SK-N-SH treated with all-trans-retinoic acid at 6 μM for 48 hours (cell line): Measurements from ENCODE around the gene WNK1.

Experiments used
- ARNTL ChIP-seq: fragments of 450-650 bp; formaldehyde crosslinking; IDR thresholded peaks from 2 replicates; pipeline ENCODE4 v1.5.0; 2020; ENCODE audit warnings: low read depth, mild to moderate bottlenecking, moderate library complexity, borderline replicate concordance
- BACH2 ChIP-seq: fragments of 250-450 bp; sonication (Bioruptor Pico); IDR thresholded peaks from 2 replicates; pipeline ENCODE4 v1.9.0; 2021; ENCODE audit warnings: mild to moderate bottlenecking, borderline replicate concordance
- PATZ1 ChIP-seq: fragments of 250-450 bp; sonication (Bioruptor Pico); IDR thresholded peaks from 2 replicates; pipeline ENCODE4 v1.8.0; 2020; ENCODE audit warnings: mild to moderate bottlenecking, moderate library complexity, borderline replicate concordance
- SNAI2 ChIP-seq: fragments of 250-450 bp; sonication (Bioruptor Pico); IDR thresholded peaks from 2 replicates; pipeline ENCODE4 v1.5.0; 2020; ENCODE audit warnings: mild to moderate bottlenecking, moderate library complexity
- TCF4 ChIP-seq: fragments of 250-450 bp; sonication (Bioruptor Pico); IDR thresholded peaks from 2 replicates; pipeline ENCODE4 v1.8.0; 2021; ENCODE audit warnings: mild to moderate bottlenecking, moderate library complexity, borderline replicate concordance
- TOX ChIP-seq: fragments of 250-450 bp; sonication (Bioruptor Pico); IDR thresholded peaks from 2 replicates; pipeline ENCODE4 v1.8.0; 2021; ENCODE audit warnings: mild to moderate bottlenecking, moderate library complexity, borderline replicate concordance
- ZC3H10 ChIP-seq: fragments of 250-450 bp; sonication (Bioruptor Pico); IDR thresholded peaks from 2 replicates; pipeline ENCODE4 v1.5.1; 2021; ENCODE audit warnings: mild to moderate bottlenecking, moderate library complexity
- ZNF565 ChIP-seq: fragments of 450-650 bp; formaldehyde crosslinking; conservative IDR thresholded peaks from 2 replicates; pipeline ENCODE4 v1.5.0; 2020; ENCODE audit warnings: low read depth, mild to moderate bottlenecking, moderate library complexity
- ZNF8 ChIP-seq: fragments of 450-650 bp; formaldehyde crosslinking; IDR thresholded peaks from 2 replicates; pipeline ENCODE4 v1.5.0; 2020; ENCODE audit warnings: mild to moderate bottlenecking, moderate library complexity

- TF ChIP-seq ZC3H10 (no peak), BACH2 (no peak), ARNTL (CRISPR knock-in tag) (no peak), TCF4 (peak; percentile 27; the same call in 1 of the 2 replicates), TOX (CRISPR knock-in tag) (no peak), ZNF565 (CRISPR knock-in tag) (no peak), PATZ1 (CRISPR knock-in tag) (no peak), SNAI2 (CRISPR knock-in tag) (no peak), ZNF8 (no peak)
Observed at GRCh38 chr12:835754-836518, 83.6 kb downstream of the WNK1 start.
